GM19023 (cell line): ENCODE data around the gene VAMP5.
"Not testable (repeated sequence)": the region's sequence is repeated elsewhere in the genome, so short reads cannot be mapped to it uniquely, and the experiment has no call there.

Experiments used
- ATAC-seq: cut with Tn5 transposase; IDR thresholded peaks from one replicate; pipeline ENCODE4 v1.9.1; 2021; ENCODE audit warnings: mild to moderate bottlenecking, moderate library complexity; ENCODE audit not compliant: unreplicated experiment

Gene VAMP5

GRCh38 chr2:85600235-85600575 is 16.0 kb downstream of the VAMP5 start:
- ATAC-seq: no peak

- ATAC-seq: no peak
These were observed 16.9 kb downstream of the VAMP5 start for GRCh38 chr2:85600951-85601770.

DNA sequence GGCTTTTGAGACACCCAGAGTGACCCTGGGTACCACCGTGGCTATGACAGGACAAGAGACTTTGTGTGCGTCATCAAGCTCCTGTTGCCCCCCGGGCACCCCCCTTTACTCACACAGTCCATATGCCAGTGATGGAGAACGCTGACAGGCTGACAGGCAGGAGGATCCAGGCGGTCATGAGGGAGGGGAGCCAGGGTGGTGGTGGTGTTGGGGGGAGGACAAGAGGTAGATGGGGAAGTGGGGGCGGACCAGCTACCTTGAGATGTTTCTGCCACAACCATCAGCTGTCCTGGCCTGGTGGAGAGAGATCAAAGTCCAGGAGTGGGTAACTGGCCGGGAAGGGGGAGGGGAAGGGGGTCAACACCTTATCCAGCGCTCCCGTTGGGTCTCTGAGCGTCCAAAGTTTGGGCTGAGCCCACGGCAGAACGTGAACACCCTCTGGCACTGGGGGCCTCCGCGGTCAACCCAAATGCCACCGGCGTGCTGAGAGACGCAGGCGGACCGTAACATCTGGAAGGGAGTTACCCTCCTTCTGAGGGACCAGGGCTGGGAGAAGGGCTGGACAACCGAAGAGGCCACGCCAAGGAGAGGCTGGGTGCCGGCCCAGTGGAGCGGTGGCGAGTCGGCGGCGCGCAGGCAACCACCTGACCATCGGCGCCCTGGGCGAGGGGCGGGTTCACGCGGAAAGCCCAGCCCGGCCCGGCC is 17.7 kb downstream of the VAMP5 start:
- ATAC-seq: peak; percentile 54

DNA sequence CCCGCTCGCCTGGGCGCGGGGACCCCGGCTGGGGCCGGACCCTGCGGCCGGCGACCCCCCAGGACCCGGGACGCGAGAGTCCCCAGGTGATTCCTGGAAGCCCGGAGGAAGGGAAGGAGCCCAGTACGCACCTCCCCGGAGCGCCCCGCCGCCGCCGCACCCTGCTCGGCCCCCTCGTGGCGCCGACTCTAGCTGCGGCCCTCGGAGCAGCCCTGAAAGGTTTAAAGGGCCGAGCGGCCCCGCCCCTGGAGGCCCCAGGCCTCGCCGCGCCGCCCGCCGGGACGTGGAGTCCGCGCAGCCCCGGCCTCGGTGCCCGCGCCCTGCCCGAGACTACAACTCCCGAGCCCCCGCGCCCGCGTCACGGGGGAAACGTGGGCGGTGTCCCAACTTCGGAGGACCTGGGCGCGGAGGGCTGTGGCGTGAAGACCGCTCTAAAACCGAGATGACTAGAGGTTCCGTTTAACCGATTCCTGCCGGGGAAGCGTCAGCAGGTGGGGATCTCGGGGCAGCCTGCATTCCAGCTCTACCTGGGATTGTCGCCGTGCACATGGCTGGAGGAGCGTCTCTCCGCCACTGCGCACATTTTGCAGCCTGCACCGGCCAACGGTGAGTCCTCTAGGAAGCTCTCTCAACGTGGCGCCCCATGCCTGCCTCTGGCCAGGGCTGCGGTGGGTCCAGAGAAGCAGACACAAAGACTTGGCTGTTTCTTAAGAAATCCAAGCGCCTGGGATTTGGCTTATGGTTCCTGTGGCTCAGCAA is 18.4 kb downstream of the VAMP5 start, which contains the start of gene TMEM150A:
Gene TMEM150A (minus strand): TSS at position 223 of the 759 bp plus-strand sequence. CDS start 750 bp downstream, outside the sequence.
- peak; percentile 95 for ATAC-seq

- not testable (repeated sequence) for ATAC-seq
These were observed 19.9 kb downstream of the VAMP5 start for GRCh38 chr2:85604133-85604444.

DNA sequence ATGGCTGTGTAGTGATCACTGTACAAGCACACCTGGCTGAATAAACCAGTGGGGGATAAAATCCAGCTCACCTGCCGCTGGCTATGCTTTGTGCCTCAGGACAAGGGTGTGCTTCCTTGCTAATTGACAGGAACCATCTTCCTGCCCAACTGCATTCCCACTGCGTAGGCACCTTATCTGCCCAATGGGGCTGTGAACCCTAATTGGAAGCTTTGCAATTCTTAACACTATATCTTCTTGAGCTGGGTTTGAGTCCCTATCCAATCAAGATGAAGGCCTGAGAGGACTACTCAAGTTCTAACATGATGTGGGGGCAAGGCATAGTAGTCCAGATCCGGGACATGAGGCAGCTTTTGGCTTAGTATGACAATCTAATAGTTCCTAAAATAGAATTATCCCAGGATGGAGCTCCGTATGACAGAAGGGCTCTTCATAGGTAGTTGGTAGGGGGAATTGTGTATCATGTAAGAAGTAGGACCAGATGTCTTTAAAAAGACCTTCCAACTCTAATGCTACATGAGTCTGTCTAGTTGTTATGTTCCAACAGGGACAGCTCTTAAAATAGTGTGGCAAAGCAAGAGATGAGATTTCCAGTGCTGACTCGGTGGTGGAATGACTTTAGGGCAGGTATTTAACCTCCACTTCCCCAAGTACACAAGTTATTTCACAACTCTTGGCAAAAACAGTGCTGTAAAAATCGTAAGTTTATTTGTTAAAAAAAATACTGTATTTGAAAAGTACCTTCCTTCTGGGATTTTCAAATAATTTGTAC is 20.5 kb downstream of the VAMP5 start:
- no peak for ATAC-seq

DNA sequence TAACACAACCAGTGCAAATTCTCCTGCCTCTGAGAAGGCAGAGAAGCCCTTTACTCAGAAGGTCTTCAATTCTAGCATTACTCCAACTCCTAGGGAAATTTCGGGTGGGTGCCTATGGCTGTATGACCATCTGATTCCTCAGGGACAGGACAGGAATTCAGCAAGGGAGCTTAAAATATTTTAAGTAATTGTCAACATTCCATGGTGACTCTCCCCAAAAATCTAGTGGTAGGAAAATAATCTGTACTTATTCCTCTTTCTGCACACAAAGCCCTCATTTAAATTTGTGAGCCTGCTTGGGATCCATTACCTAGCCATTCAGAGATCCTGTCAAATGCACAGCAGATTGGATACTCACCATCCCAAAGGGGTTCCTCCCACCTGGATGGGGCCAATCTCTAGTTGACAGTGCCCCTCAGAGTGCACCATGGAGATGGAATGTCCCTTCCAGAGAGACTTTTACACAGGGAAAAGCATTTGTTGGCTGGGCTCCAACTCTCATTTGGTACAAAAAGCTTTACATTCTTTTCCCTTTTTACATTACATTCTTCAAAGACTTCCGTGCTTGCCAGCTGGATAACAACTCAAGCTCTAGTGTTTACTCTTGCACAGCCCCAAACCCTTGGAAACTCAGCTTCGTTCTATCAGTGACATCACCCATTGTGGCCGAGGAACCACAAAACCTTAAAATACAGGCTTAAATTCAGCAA is 21.3 kb downstream of the VAMP5 start:
- ATAC-seq: no peak

GRCh38 chr2:85606116-85606455 is 21.9 kb downstream of the VAMP5 start:
- no peak for ATAC-seq

DNA sequence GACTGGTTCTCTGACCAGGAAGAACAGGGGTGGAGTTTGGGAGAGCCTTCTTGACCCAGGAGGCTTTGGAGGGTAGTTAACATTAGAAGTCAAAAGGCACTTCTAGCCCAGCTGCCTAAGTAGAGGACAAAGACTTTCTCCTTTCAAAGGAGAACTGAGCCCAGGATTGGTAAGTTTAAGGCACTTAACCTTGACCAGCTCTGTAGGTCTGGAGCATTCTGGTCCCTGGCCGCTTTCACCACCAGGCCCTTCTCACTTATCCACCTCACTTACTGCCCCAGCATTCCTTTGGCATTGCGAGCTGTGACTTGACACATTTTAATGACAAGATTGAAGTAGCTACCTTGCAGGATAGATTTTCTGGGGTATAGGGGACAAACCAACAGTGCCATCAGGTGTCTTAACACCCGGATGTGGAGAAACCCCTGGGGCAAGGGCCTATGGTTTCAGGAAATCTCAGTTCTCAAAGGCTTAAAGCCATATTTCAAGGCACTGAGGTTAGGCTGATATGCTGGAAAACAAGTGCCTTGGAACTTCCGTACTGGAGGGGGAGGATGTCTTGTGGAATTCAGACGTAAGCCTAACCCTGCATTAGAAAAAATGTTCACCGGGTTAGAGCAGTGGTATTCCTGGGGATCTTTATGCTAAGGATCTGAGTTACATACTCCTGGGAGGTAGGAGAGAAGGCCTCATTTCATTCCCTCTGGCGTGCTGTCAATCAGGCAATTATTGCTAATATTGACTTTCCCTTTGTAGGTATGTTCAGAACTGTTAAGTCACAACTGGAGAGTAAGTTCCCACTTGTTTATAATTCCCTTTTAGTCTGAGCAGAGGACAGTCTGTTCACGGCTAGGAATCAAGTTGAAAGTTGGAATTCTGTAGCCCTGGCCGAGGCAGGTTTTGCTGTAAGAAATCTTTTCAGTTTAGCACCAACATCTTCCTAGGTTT is 23.3 kb downstream of the VAMP5 start:
- ATAC-seq: no peak

DNA sequence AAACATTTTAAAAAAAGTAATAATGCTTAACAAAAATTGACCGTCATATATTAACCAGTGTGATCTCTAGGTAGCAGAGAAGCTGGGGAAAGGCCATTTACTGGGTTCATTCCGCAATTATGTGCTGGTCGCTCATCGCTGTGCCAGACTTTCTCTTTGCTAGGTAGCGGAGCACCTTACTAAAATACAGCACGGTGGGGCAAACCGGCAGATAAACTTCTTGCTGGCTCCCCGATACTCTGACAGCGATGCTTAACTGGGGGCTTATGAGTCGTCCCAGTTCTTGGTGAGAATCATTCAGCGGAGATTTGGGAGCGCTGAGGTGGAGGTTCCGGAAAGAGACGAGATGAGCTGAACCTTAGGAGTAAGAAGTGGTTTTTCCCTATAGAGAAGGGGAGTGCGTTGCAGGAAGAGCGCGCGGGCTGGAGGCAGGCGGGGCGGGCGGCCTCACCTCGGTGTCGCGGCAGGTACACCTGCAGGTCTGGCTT is 27.0 kb downstream of the VAMP5 start:
- no peak for ATAC-seq

GRCh38 chr2:85611705-85612587 is 27.7 kb downstream of the VAMP5 start, which contains the start of gene C2orf68:
Gene C2orf68, minus strand, starts transcription at chr2:85612066. Its CDS starts 82 bp downstream, at chr2:85611984.
- ATAC-seq: peak; percentile 77

GRCh38 chr2:85613717-85614515 is 29.7 kb downstream of the VAMP5 start:
- ATAC-seq: no peak

GRCh38 chr2:85614757-85615156 is 30.5 kb downstream of the VAMP5 start:
- ATAC-seq: not testable (repeated sequence)

- no peak for ATAC-seq
These were observed 31.1 kb downstream of the VAMP5 start for GRCh38 chr2:85615413-85615728.

DNA sequence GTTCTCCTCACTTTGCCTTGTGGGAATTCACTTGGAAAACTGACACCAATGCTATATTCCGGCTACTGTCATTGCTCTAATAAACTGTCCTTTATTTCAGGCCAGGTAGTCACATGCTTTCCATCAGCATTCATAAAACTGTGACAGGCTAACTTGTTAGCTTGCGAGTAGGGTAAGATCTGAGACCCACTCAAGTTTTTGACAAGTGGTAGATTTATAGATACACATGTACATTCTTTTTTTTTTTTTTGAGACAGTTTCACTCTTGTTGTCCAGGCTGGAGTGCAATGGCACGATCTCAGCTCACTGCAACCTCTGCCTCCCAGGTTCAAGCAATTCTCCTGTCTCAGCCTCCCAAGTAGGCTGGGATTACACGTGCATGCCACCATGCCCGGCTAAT is 33.5 kb downstream of the VAMP5 start:
- ATAC-seq: not testable (repeated sequence)

DNA sequence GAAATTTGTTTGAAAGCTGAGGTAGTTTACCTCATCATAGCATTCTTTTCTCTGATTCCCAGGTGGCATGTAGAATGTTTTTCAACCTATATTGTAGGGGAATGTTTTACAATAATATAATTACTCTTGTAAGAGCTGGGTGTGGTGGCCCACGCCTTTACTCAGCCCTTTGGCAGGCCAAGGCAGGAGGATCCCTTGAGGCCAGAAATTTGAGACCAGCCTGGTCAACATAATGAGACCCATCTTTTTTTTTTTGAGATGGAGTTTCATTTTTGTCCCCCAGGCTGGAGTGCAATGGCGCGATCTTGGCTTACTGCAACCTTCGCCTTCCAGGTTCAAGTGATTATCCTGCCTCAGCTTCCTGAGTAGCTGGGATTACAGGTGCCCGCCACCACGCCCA is 35.4 kb downstream of the VAMP5 start:
- ATAC-seq: no peak

DNA sequence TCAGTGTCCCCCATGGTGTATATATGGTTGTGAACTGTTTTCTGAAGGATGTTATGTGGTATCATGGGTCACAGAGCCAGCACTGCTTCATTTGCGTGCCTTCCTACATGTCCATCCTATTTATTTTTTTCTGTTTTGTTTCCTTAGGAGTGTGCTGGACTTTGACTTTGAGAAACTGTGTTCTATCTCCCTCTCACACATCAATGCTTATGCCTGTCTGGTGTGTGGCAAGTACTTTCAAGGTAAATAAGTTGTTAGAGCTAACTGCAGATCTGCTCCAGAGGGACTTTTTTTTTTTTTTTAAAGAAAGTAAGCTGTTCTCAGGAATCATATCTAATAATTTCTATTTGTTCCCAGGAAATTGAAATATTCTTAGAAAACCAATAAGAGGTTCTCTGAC is 37.1 kb downstream of the VAMP5 start:
- no peak for ATAC-seq
